Breast epithelium (tissue), 3 donors: ENCODE results near the gene SWAP70.

Experiments used
- POLR2A ChIP-seq: fragments of 450-650 bp; IDR thresholded peaks from one replicate; pipeline ENCODE4 v1.6.1; 2016; ENCODE audit warnings: antibody characterized with exemption, mild to moderate bottlenecking, moderate library complexity
- TF ChIP-seq, protein P1 (sequence below), 3 donors: fragments of 450-650 bp; IDR thresholded peaks; one replicate each; pipeline ENCODE4 v1.5.1; 2016 to 2017; ENCODE audit warnings: antibody characterized with exemption in 3 of 3, mild to moderate bottlenecking in 3 of 3, moderate library complexity in 3 of 3

DNA sequence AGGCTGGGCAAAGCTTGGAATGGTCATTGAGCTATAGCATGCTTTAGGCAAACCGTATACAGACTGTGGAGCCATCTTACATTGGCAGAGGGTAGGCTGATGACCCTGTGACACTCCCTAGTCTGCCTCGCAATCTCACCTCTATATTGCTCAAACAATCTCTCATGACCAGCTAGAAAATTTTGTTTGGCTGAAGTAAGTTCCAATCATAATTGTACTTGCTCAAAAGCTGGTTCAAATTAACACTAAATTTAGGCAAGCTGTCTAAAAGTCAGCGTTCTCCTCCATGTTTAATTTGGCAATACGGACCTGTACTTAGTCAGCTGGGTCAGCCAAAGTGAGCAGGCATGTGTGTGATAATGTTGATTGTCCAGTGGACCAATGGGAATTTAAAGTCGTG, 133.0 kb downstream of the SWAP70 start:
- no peak for TF ChIP-seq POLR2A
- TF ChIP-seq, protein P1, sequence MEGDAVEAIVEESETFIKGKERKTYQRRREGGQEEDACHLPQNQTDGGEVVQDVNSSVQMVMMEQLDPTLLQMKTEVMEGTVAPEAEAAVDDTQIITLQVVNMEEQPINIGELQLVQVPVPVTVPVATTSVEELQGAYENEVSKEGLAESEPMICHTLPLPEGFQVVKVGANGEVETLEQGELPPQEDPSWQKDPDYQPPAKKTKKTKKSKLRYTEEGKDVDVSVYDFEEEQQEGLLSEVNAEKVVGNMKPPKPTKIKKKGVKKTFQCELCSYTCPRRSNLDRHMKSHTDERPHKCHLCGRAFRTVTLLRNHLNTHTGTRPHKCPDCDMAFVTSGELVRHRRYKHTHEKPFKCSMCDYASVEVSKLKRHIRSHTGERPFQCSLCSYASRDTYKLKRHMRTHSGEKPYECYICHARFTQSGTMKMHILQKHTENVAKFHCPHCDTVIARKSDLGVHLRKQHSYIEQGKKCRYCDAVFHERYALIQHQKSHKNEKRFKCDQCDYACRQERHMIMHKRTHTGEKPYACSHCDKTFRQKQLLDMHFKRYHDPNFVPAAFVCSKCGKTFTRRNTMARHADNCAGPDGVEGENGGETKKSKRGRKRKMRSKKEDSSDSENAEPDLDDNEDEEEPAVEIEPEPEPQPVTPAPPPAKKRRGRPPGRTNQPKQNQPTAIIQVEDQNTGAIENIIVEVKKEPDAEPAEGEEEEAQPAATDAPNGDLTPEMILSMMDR (IDR thresholded peaks at IDR 0.05), result no peak
